ENCODE data around the gene APOM. TPM values are rescaled to one million over a fixed set of nuclear protein-coding genes. Genes with fewer than 3 reads are reported as not detected.
A peak's percentile ranks its signal among the peaks of the same experiment; 100 is the strongest.

The APOM gene
- total and polyA plus RNA-seq, 2 donors from 2014 or later, result 4.6 to 154 TPM

DNA sequence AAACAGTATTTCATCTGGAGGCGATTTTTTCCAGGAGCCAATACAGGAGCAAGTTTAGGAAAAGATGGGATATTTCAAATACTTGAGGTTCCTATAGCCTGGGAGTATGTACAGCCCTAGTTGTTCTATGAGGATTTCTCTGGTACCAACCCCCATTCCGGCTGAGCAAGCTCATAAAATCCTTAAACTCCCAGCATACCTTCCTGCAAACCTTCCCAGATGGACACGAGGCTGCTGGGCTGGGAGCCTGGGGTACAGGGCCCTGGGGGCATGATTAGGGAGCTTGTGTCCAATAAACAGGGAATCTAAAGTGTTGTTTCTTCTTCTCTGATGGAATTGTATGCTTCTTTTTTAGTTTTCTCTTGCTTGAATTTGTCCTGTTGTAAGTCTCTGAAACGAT lies 33.7 kb upstream of the APOM start:
- peak in 2 of 5 donors; percentile 52 to 66 for DNase-seq
- no peaks in the 10 kb centered on the region for H3K9me3 ChIP-seq (ENCODE audit: control insufficient read depth in 2 of 3, insufficient read depth in 1 of 3, low read length in 3 of 3)
- TF ChIP-seq, protein P1, sequence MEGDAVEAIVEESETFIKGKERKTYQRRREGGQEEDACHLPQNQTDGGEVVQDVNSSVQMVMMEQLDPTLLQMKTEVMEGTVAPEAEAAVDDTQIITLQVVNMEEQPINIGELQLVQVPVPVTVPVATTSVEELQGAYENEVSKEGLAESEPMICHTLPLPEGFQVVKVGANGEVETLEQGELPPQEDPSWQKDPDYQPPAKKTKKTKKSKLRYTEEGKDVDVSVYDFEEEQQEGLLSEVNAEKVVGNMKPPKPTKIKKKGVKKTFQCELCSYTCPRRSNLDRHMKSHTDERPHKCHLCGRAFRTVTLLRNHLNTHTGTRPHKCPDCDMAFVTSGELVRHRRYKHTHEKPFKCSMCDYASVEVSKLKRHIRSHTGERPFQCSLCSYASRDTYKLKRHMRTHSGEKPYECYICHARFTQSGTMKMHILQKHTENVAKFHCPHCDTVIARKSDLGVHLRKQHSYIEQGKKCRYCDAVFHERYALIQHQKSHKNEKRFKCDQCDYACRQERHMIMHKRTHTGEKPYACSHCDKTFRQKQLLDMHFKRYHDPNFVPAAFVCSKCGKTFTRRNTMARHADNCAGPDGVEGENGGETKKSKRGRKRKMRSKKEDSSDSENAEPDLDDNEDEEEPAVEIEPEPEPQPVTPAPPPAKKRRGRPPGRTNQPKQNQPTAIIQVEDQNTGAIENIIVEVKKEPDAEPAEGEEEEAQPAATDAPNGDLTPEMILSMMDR (IDR thresholded peaks at IDR 0.05; ENCODE audit: borderline replicate concordance, extremely low read depth, insufficient read depth), result no peak
- peaks cover 19 to 36% (median 29%) of the 10 kb centered on the region in 3 donors for H3K36me3 ChIP-seq (ENCODE audit: control insufficient read depth in 2 of 3, insufficient read depth in 3 of 3, low read length in 3 of 3)
- H3K27me3 ChIP-seq (ENCODE audit: control insufficient read depth, insufficient read depth, low read length), result no peaks in the 10 kb centered on the region
- H3K9ac ChIP-seq (ENCODE audit: low read length in 3 of 3), result peak overlapping the region; percentile 52 to 97 (median 85)
- H3K4me1 ChIP-seq (ENCODE audit: control insufficient read depth in 2 of 3, insufficient read depth in 2 of 3, low read depth in 1 of 3, low read length in 3 of 3), result peaks cover 0 to 13% (median 4%) of the 10 kb centered on the region in 3 donors
- peak overlapping the region in 1 of 2 donors; percentile 7 for H3K27ac ChIP-seq (ENCODE audit: low read depth in 2 of 2, low read length in 2 of 2)
- H3K4me3 ChIP-seq (ENCODE audit: low read length in 3 of 3), result peak overlapping the region; percentile 62 to 87 (median 85)
- FAIRE-seq, result no peak
- intact Hi-C loops (cut with DNase I), result no loop called here

DNA sequence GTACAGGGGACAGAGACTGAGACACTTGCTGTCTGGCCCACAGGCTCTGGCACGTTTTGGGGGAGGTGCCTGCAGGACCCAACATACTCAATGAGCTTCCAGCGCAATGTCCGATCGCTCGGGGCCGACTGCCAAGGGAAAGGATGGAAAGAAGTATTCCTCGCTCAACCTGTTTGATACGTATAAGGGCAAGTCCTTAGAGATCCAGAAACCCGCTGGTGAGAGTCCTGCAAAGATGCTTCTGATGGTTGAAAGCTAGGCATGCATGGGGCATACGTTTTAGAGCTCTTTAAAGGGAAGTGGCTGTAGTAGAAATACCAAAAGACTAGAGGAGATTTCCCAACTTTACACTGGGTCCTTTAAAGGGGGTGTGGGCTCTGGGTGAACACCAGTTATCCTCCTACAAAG lies 33.0 kb upstream of the APOM start:
- TF ChIP-seq, protein P1 (IDR thresholded peaks at IDR 0.05; ENCODE audit: borderline replicate concordance, extremely low read depth, insufficient read depth), result no peak
- no peak for DNase-seq
- intact Hi-C loops (cut with DNase I), result no loop called here
- FAIRE-seq, result no peak
- H3K27me3 ChIP-seq (ENCODE audit: control insufficient read depth, insufficient read depth, low read length), result no peaks in the 10 kb centered on the region
- H3K27ac ChIP-seq (ENCODE audit: low read depth in 2 of 2, low read length in 2 of 2), result no peak overlapping the region
- peak overlapping the region in 1 of 3 donors; percentile 85 for H3K4me3 ChIP-seq (ENCODE audit: low read length in 3 of 3)
- peaks cover 22 to 42% (median 36%) of the 10 kb centered on the region in 3 donors for H3K36me3 ChIP-seq (ENCODE audit: control insufficient read depth in 2 of 3, insufficient read depth in 3 of 3, low read length in 3 of 3)
- no peaks in the 10 kb centered on the region for H3K9me3 ChIP-seq (ENCODE audit: control insufficient read depth in 2 of 3, insufficient read depth in 1 of 3, low read length in 3 of 3)
- peaks cover 0 to 13% (median 4%) of the 10 kb centered on the region in 3 donors for H3K4me1 ChIP-seq (ENCODE audit: control insufficient read depth in 2 of 3, insufficient read depth in 2 of 3, low read depth in 1 of 3, low read length in 3 of 3)
- H3K9ac ChIP-seq (ENCODE audit: low read length in 3 of 3), result peak overlapping the region in 1 of 3 donors; percentile 97

DNA sequence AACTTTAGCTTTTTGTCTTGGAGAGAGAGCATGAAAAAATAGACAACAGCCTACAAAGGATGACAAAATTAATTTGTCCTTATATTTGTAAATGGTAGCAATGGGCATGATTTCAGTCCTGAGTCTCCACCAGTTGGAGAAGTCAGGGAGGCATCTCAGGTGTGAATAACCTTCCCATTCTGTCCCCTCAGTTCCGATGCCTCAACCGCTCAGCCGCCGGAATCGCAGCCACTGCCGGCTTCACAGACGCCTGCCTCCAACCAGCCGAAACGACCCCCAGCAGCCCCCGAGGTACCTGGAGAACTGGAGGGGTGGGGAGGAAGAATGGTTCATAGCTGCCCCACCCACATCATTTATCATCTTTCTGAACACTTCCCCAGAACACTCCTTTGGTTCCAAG lies 31.6 kb upstream of the APOM start:
- Histone ChIP-seq H3K9ac (ENCODE audit: low read length in 3 of 3) (no peak overlapping the region), H3K9me3 (ENCODE audit: control insufficient read depth in 2 of 3, insufficient read depth in 1 of 3, low read length in 3 of 3) (no peaks in the 10 kb centered on the region), H3K4me3 (ENCODE audit: low read length in 3 of 3) (no peak overlapping the region), H3K27ac (ENCODE audit: low read depth in 2 of 2, low read length in 2 of 2) (no peak overlapping the region), H3K36me3 (ENCODE audit: control insufficient read depth in 2 of 3, insufficient read depth in 3 of 3, low read length in 3 of 3) (peaks cover 27 to 55% (median 41%) of the 10 kb centered on the region in 3 donors), H3K27me3 (ENCODE audit: control insufficient read depth, insufficient read depth, low read length) (no peaks in the 10 kb centered on the region), H3K4me1 (ENCODE audit: control insufficient read depth in 2 of 3, insufficient read depth in 2 of 3, low read depth in 1 of 3, low read length in 3 of 3) (peaks cover 0 to 13% (median 4%) of the 10 kb centered on the region in 3 donors)
- no peak for DNase-seq
- no peak for FAIRE-seq
- intact Hi-C loops (cut with DNase I), result no loop called here
- TF ChIP-seq, protein P1 (IDR thresholded peaks at IDR 0.05; ENCODE audit: borderline replicate concordance, extremely low read depth, insufficient read depth), result no peak

DNA sequence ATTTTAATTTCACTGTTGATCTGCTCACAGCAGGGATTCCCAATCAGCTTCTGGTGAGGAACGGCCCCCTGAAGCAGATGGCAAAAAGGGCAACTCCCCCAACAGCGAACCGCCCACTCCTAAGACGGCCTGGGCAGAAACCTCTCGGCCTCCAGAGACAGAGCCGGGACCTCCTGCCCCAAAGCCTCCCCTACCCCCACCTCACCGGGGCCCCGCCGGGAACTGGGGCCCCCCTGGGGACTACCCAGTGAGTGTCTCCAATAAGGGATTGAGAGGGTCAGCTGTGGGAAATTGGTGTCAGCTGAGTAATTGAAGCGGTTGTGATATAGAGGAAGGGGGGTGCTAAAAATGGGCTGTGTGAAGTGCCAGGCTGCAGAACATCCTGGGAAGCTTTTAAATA lies 28.7 kb upstream of the APOM start:
- no peaks in the 10 kb centered on the region for H3K9me3 ChIP-seq (ENCODE audit: control insufficient read depth in 2 of 3, insufficient read depth in 1 of 3, low read length in 3 of 3)
- intact Hi-C loops (cut with DNase I), result no loop called here
- H3K4me1 ChIP-seq (ENCODE audit: control insufficient read depth in 2 of 3, insufficient read depth in 2 of 3, low read depth in 1 of 3, low read length in 3 of 3), result peaks cover 0 to 8% (median 4%) of the 10 kb centered on the region in 3 donors
- no peak overlapping the region for H3K27ac ChIP-seq (ENCODE audit: low read depth in 2 of 2, low read length in 2 of 2)
- no peak overlapping the region for H3K4me3 ChIP-seq (ENCODE audit: low read length in 3 of 3)
- FAIRE-seq, result no peak
- no peak overlapping the region for H3K9ac ChIP-seq (ENCODE audit: low read length in 3 of 3)
- H3K27me3 ChIP-seq (ENCODE audit: control insufficient read depth, insufficient read depth, low read length), result no peaks in the 10 kb centered on the region
- H3K36me3 ChIP-seq (ENCODE audit: control insufficient read depth in 2 of 3, insufficient read depth in 3 of 3, low read length in 3 of 3), result peaks cover 30 to 72% (median 51%) of the 10 kb centered on the region in 3 donors
- DNase-seq, result no peak
- TF ChIP-seq, protein P1 (IDR thresholded peaks at IDR 0.05; ENCODE audit: borderline replicate concordance, extremely low read depth, insufficient read depth), result no peak
